WTC11 (cell line): ENCODE measurements around the gene KRT8. TPM values are rescaled to one million over a fixed set of nuclear protein-coding genes. Genes with fewer than 3 reads are reported as not detected.

Experiments
- ARID4B ChIP-seq: sonication (generic); formaldehyde crosslinking; IDR thresholded peaks from 2 replicates; pipeline ENCODE4 v1.8.0; 2023; ENCODE audit warnings: missing genetic modification reagents, mild to moderate bottlenecking, borderline replicate concordance
- ATF1 ChIP-seq: sonication (generic); formaldehyde crosslinking; IDR thresholded peaks from 2 replicates; pipeline ENCODE4 v1.8.1; 2023; ENCODE audit warnings: mild to moderate bottlenecking, moderate library complexity, missing genetic modification reagents
- CBFB ChIP-seq: sonication (generic); formaldehyde crosslinking; IDR thresholded peaks from 2 replicates; pipeline ENCODE4 v1.8.1; 2022; ENCODE audit warnings: mild to moderate bottlenecking, low read depth, missing genetic modification reagents
- CREM ChIP-seq: sonication (generic); formaldehyde crosslinking; IDR thresholded peaks from 2 replicates; pipeline ENCODE4 v1.8.1; 2022; ENCODE audit warnings: mild to moderate bottlenecking, missing genetic modification reagents, moderate library complexity
- EMX1 ChIP-seq: fragments of 250-450 bp; sonication (Bioruptor Pico); IDR thresholded peaks from 2 replicates; pipeline ENCODE4 v1.8.0; 2021; ENCODE audit warnings: mild to moderate bottlenecking
- ERG ChIP-seq: fragments of 250-450 bp; sonication (Bioruptor Pico); IDR thresholded peaks from 2 replicates; pipeline ENCODE4 v1.8.0; 2021; ENCODE audit warnings: mild to moderate bottlenecking
- GTF2I ChIP-seq: fragments of 250-450 bp; sonication (Bioruptor Pico); conservative IDR thresholded peaks from 2 replicates; pipeline ENCODE4 v1.4.0; 2021; ENCODE audit warnings: mild to moderate bottlenecking
- HMGA2 ChIP-seq: fragments of 250-450 bp; sonication (Bioruptor Pico); IDR thresholded peaks from 2 replicates; pipeline ENCODE4 v1.4.0; 2021; ENCODE audit warnings: mild to moderate bottlenecking, moderate library complexity
- IRF2 ChIP-seq: sonication (generic); formaldehyde crosslinking; IDR thresholded peaks from 2 replicates; pipeline ENCODE4 v1.8.0; 2022; ENCODE audit warnings: low read depth, missing genetic modification reagents, borderline replicate concordance
- KAT7 ChIP-seq: sonication (generic); formaldehyde crosslinking; IDR thresholded peaks from 2 replicates; pipeline ENCODE4 v1.8.1; 2023; ENCODE audit warnings: missing genetic modification reagents, mild to moderate bottlenecking, borderline replicate concordance
- NR2C2 ChIP-seq: sonication (generic); formaldehyde crosslinking; IDR thresholded peaks from 2 replicates; pipeline ENCODE4 v1.8.0; 2022; ENCODE audit warnings: mild to moderate bottlenecking, missing genetic modification reagents
- NR3C1 ChIP-seq: sonication (generic); formaldehyde crosslinking; conservative IDR thresholded peaks from 2 replicates; pipeline ENCODE4 v1.8.1; 2023; ENCODE audit warnings: low read depth, mild to moderate bottlenecking, missing genetic modification reagents
- RORB ChIP-seq: fragments of 250-450 bp; sonication (Bioruptor Pico); IDR thresholded peaks from 2 replicates; pipeline ENCODE4 v1.9.0; 2021; ENCODE audit warnings: mild to moderate bottlenecking
- SMAD4 ChIP-seq: sonication (generic); formaldehyde crosslinking; IDR thresholded peaks from 2 replicates; pipeline ENCODE4 v1.8.0; 2022; ENCODE audit warnings: mild to moderate bottlenecking, missing genetic modification reagents
- SOX15 ChIP-seq: fragments of 250-450 bp; sonication (Bioruptor Pico); IDR thresholded peaks from 2 replicates; pipeline ENCODE4 v1.9.0; 2021; ENCODE audit warnings: mild to moderate bottlenecking
- SP1 ChIP-seq: sonication (generic); formaldehyde crosslinking; conservative IDR thresholded peaks from 2 replicates; pipeline ENCODE4 v1.8.1; 2022; ENCODE audit warnings: missing genetic modification reagents
- TCF7 ChIP-seq: sonication (generic); formaldehyde crosslinking; IDR thresholded peaks from 2 replicates; pipeline ENCODE4 v1.8.0; 2022; ENCODE audit warnings: mild to moderate bottlenecking, low read depth, missing genetic modification reagents, moderate library complexity
- TP53 ChIP-seq: sonication (generic); formaldehyde crosslinking; IDR thresholded peaks from 2 replicates; pipeline ENCODE4 v1.8.1; 2023; ENCODE audit warnings: mild to moderate bottlenecking, missing genetic modification reagents
- ZBTB21 ChIP-seq: sonication (generic); formaldehyde crosslinking; IDR thresholded peaks from 2 replicates; pipeline ENCODE4 v1.8.1; 2023; ENCODE audit warnings: mild to moderate bottlenecking, missing genetic modification reagents, borderline replicate concordance
- ZMAT4 ChIP-seq: fragments of 250-450 bp; sonication (Bioruptor Pico); IDR thresholded peaks from 2 replicates; pipeline ENCODE4 v1.9.0; 2021; ENCODE audit warnings: mild to moderate bottlenecking
- ZNF281 ChIP-seq: sonication (generic); formaldehyde crosslinking; IDR thresholded peaks from 2 replicates; pipeline ENCODE4 v1.8.0; 2023; ENCODE audit warnings: mild to moderate bottlenecking, missing genetic modification reagents
- ZNF423 ChIP-seq: fragments of 250-450 bp; sonication (Bioruptor Pico); IDR thresholded peaks from 2 replicates; pipeline ENCODE4 v2.1.2; 2022; ENCODE audit warnings: mild to moderate bottlenecking, moderate library complexity
- total RNA-seq: library from RNA; stranded (reverse); gene quantifications from 3 replicates; pipeline ENCODE4 v1.2.3, GENCODE V29; 2021
- TF ChIP-seq, protein P1 (sequence below): fragments of 250-450 bp; sonication (Bioruptor Pico); IDR thresholded peaks from 2 replicates; pipeline ENCODE4 v1.9.0; 2021; ENCODE audit warnings: moderate library complexity, mild to moderate bottlenecking, inconsistent platforms, borderline replicate concordance
- TF ChIP-seq, protein P2 (sequence below): sonication (generic); formaldehyde crosslinking; conservative IDR thresholded peaks from 2 replicates; pipeline ENCODE4 v1.8.1; 2022; ENCODE audit warnings: mild to moderate bottlenecking, missing genetic modification reagents
- TF ChIP-seq, protein P3 (sequence below): sonication (generic); formaldehyde crosslinking; IDR thresholded peaks from 2 replicates; pipeline ENCODE4 v1.8.0; 2022; ENCODE audit warnings: mild to moderate bottlenecking, missing genetic modification reagents
- TF ChIP-seq, protein P4 (sequence below): sonication (generic); formaldehyde crosslinking; IDR thresholded peaks from 2 replicates; pipeline ENCODE4 v1.8.0; 2022; ENCODE audit warnings: mild to moderate bottlenecking, missing genetic modification reagents

KRT8 gene
- total RNA-seq, 1 experiment from 2014 or later = 477 TPM

DNA sequence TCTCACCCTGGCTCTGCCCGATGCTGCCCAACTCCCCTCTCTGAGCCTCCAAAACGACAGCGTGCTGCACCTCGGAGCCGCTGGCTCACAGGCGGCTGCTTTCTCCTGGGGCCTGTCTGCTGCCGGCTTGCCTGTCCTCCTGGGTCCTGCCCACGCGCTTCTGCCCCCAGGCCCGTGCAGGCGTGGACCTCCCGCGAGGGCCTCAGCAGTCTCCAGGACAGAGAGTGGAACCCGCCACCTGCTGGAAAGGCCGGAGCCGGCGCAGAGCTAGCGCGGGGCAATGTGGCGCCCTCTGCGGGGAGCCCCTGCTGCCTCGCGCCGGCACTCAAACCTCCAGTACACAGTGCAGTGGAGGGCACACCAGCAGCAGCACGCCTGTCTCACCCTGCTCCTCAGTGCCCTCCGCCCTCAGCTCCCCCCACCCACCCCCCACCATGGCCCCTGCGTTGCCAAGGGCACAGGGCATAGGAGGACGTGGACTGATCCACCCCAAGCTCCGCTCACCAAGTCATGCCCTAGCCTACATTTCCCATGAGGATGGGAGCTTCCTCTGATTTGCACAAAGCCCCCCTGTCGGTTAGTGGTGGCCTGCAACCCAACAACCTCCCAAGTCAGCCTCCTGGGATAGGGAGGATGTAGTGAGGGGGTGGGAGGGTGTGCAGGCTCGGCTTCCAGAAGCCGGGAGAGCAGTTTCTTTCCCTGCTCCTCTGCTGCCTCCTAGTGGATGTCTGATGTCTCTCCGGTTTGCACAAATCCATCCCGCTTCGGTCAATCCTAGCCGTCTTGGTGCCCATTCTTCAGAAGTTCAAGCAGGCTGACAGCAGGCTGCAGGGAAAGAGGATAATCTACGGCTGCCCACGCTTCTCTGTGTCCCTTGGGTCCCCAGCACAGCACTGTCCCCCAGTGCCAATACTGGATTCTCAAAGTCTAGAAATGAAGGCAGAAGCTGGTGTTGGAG lies 25.2 kb downstream of the KRT8 start (continued):
- TF ChIP-seq ZNF281 (CRISPR knock-in tag) (no peak), KAT7 (no peak), HMGA2 (CRISPR knock-in tag) (no peak), ZBTB21 (no peak), TP53 (CRISPR knock-in tag) (no peak), CREM (CRISPR knock-in tag) (0 out of 2 replicates have a peak, but pooled peaks have one; percentile 56), TCF7 (CRISPR knock-in tag) (no peak), NR3C1 (CRISPR knock-in tag) (no peak), ERG (CRISPR knock-in tag) (no peak), SMAD4 (no peak), NR2C2 (CRISPR knock-in tag) (no peak), ARID4B (CRISPR knock-in tag) (no peak), ZNF423 (CRISPR knock-in tag) (0 out of 2 replicates have a peak, but pooled peaks have one; percentile 13), RORB (CRISPR knock-in tag) (no peak), CBFB (CRISPR knock-in tag) (no peak), IRF2 (CRISPR knock-in tag) (no peak), EMX1 (CRISPR knock-in tag) (no peak), ATF1 (no peak), SP1 (CRISPR knock-in tag) (peak; percentile 2; the same call in 1 of the 2 replicates), SOX15 (CRISPR knock-in tag) (no peak), ZMAT4 (CRISPR knock-in tag) (no peak), GTF2I (CRISPR knock-in tag) (no peak)
- TF ChIP-seq, protein P1, sequence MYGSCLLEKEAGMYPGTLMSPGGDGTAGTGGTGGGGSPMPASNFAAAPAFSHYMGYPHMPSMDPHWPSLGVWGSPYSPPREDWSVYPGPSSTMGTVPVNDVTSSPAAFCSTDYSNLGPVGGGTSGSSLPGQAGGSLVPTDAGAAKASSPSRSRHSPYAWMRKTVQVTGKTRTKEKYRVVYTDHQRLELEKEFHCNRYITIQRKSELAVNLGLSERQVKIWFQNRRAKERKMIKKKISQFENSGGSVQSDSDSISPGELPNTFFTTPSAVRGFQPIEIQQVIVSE (CRISPR knock-in tag) = no peak
- TF ChIP-seq, protein P2, sequence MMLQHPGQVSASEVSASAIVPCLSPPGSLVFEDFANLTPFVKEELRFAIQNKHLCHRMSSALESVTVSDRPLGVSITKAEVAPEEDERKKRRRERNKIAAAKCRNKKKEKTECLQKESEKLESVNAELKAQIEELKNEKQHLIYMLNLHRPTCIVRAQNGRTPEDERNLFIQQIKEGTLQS = no peak
- TF ChIP-seq, protein P3, sequence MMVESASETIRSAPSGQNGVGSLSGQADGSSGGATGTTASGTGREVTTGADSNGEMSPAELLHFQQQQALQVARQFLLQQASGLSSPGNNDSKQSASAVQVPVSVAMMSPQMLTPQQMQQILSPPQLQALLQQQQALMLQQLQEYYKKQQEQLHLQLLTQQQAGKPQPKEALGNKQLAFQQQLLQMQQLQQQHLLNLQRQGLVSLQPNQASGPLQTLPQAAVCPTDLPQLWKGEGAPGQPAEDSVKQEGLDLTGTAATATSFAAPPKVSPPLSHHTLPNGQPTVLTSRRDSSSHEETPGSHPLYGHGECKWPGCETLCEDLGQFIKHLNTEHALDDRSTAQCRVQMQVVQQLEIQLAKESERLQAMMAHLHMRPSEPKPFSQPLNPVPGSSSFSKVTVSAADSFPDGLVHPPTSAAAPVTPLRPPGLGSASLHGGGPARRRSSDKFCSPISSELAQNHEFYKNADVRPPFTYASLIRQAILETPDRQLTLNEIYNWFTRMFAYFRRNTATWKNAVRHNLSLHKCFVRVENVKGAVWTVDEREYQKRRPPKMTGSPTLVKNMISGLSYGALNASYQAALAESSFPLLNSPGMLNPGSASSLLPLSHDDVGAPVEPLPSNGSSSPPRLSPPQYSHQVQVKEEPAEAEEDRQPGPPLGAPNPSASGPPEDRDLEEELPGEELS (CRISPR knock-in tag) = no peak
- TF ChIP-seq, protein P4, sequence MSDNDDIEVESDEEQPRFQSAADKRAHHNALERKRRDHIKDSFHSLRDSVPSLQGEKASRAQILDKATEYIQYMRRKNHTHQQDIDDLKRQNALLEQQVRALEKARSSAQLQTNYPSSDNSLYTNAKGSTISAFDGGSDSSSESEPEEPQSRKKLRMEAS (CRISPR knock-in tag) = peak; percentile 59; the same call in 1 of the 2 replicates
